Measurements from ENCODE around the gene NTSR2.

Gene NTSR2

DNA sequence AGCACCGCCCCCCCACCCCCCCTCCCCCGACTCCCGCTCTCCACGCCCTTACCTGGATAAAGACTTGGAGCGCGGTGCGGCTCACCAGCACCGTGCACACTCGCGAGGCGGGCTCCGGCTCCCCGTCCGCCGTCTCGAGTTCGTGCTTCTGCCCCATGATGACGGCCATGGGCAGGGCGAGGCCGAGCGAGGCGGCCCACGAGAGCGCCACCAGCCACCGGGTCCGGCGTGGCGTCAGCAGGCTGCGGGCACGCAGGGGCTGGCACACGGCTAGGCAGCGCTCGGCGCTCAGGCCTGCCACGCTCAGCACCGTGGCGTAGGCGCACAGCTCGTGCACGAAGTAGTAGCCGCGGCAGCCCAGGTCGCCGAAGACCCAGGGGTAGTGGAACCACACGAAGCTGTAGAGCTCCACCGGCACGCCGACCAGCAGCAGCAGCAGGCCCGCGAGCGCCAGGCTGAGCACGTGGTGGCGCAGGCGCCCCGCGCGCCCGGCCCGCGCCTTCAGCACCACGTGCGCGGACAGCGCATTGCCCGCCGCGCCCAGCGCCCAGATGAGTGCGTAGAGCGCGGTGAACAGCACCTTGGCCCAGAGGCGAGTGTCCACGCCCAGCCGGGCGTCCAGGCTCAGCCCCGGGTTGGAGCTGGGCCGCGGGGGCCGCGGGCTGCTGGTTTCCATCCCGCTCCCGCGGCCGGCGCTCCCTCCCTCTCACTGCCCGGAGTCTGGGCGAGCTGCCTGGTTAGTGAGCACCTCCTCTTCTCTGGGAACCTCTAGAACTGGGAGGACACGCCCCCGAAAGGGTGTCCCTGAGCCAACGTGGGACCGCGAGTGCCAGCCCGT lies at the start of gene NTSR2:
NTSR2 (minus strand) TSS at position 742 of the 838 bp plus-strand sequence; CDS start at position 676, 66 bp downstream.
- DNase-seq (ENCODE audit: low spot score), result no peak

GRCh38 chr2:11719230-11719977 lies 49.4 kb upstream of the NTSR2 start:
- DNase-seq (ENCODE audit: low spot score), result no peak

DNA sequence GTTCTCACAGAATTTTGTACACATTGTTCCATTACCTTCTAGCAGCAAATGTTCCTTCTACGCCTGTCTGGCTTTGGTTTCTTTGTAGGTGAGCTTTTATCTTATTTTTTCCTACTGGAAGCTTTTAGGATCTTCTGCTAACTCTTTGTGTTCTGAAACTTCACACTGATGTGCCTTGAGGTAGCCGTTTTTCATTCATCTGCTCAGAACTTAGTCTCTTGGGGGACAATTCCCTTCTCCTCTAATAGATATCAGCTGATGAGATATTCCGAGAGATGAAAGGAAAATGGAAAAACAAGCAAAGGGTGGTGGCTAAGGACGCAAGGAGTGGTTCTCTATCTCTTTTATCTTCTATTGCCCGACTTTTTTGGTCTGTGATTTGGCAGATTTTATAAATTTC lies 48.6 kb upstream of the NTSR2 start:
- no peak for DNase-seq (ENCODE audit: low spot score)

DNA sequence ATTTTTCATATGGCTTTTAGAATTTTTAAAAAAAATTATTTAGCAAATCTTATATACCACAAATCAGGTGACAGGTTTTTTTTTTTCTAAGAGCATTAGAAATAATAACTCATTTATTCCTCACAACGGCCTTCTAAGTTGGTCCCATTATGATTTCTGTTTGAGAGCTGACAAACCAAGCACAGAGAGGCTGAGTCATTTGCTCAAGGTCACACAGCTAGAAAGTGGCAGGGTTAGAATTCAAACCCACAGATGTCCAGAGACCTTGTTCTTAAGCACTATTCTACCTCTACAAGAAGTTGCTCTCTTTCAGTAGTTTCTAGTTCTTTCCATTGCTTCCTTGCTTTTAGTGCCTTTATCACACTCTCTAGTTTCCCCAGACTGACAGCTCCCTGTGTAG lies 47.6 kb upstream of the NTSR2 start:
- no peak for DNase-seq (ENCODE audit: low spot score)

DNA sequence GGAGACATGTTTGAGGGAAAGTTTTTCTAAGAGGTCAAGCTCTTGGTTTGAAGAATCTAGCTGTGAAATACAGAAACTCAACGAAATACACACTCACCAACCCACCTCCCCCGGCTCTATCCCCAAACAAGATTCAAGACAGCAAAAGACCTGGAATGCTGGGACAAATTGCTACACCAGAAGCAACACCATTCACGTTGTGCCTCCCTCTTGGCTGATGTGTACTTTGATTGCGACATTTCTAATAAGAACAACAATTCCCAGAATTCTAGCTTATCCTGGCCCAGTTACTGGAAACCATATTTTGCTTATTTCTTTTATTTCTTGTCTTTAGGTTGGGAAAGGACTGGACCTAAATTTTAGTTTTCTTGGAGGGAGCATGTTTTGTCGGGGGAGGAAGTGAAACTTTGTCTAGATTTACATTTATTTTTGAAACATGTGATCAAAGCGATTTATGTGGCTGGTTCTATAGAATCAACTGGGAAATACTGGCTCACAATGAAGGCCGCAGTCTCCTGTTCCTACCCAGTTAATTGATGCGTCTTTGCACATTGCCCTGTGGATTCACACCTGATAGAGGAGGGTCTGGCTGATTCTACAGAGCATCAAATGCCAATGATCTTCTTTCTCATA lies 46.8 kb upstream of the NTSR2 start:
- no peak for DNase-seq (ENCODE audit: low spot score)

DNA sequence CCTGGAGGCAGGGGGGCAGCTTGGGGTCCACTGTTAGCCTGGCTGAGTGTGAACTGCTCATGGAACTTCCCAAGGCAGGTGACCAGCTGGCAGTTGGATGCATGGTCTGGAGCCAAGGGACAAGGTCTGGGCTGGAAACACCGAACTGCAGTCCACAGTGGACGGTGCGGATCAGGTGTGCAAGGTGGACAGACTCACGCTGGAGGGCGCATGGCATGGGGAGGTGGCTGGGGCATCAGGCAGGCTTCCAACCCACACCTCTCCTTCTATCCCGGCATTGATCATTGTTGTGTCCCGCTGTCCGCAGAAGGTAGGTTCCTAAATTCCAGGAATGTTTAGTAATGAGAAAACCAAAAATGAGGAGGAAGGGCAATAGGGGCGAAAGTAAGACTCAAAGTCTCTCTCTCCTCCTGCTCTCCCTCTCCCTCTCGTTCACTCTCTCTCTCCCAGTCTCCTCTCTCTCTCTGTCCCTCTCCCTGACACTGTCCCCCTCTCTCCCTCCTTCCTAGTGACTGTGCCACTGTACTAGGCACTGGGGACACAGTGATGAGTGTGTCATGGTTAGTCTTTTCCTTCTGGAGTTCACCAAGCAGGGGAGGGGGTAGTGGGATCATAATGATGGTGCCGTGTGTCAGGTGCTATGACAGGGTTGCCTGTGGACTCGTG lies 46.1 kb upstream of the NTSR2 start:
- no peak for DNase-seq (ENCODE audit: low spot score)

GRCh38 chr2:11713815-11714214 lies 43.8 kb upstream of the NTSR2 start:
- DNase-seq (ENCODE audit: low spot score), result no peak

GRCh38 chr2:11712866-11713265 lies 42.9 kb upstream of the NTSR2 start:
- no peak for DNase-seq (ENCODE audit: low spot score)

DNA sequence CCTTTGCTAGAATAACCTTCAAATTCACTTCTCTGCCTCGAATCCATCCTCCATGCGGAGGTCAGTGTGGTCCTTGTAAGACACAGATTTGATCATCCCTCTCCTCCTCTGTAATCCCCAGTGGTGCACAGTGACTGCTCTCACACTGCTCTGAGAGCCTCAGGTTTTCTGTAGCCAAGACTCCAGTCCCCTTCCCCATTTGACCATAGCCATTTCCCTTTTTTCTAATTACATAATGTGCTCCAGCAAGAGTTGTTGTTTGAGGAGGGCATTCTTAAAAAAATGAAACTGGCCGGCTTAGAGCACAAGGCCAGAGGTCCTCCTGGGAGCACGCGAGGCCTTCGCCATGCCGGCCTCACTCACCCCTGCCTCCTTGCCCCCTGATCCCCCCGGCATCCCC lies 41.8 kb upstream of the NTSR2 start:
- no peak for DNase-seq (ENCODE audit: low spot score)

GRCh38 chr2:11711354-11711716 lies 41.3 kb upstream of the NTSR2 start:
- no peak for DNase-seq (ENCODE audit: low spot score)

- DNase-seq (ENCODE audit: low spot score), result no peak
These were observed 40.8 kb upstream of the NTSR2 start for GRCh38 chr2:11710632-11711353.

DNA sequence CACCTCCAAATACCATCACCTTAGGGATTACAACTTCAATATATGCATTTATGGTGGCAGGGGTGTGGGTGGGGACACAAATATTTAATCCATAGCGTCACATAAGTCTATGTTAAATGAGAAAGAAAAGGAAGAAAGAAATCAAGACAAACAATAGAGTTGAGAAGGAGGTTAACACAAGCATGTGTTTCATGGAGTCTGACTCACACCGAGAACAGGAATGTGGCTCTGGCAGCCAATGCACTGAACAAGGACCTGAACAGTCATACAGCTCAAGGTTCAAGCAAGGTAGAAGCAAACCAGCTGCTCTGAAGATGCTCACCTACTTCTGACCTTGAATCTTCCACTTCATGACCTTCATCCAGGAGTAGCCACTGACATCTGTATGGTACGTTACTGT lies 40.2 kb upstream of the NTSR2 start:
- peak; percentile 45 for DNase-seq (ENCODE audit: low spot score)

DNA sequence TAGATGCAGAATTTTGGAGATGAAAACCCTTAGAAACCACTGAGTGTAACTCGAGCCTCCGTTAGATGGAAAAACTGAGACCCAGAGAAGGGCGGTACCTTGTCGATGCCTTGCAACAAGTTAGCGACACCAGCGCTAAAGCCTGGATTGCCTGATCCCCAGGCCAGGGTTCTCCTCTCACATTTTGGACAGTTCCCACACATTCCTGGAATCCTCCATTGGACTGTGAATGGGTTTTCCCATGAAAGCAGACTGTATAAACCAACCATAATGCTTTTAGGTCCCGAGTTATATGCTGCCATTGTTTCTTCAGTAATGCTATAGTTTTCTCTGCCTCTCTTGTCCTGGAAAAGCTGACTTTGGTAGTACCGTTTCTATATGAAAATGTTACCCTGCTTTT lies 39.3 kb upstream of the NTSR2 start:
- no peak for DNase-seq (ENCODE audit: low spot score)

- DNase-seq (ENCODE audit: low spot score), result no peak
These were observed 38.1 kb upstream of the NTSR2 start for GRCh38 chr2:11708106-11708505.

DNA sequence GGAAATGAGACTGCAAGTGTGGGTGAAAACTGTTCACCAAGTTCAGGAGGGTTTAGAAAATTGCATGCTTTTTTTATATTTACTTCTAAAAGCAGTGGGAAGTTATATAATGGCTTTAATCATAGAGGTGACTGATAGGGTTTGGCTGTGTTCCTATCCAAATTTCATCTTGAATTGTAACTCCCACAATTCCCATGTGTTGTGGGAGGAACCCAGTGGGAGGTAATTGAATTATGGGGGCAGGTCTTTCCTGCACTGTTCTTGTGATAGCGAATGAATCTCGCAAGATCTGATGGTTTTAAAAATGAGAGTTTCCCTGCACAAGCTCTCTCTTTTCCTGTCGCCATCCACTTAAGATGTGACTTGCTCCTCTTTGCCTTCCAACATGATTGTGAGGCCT lies 35.7 kb upstream of the NTSR2 start:
- DNase-seq (ENCODE audit: low spot score), result no peak

- DNase-seq (ENCODE audit: low spot score), result no peak
These were observed 35.1 kb upstream of the NTSR2 start for GRCh38 chr2:11705063-11705462.

GRCh38 chr2:11703700-11704099 lies 33.7 kb upstream of the NTSR2 start:
- peak; percentile 35 for DNase-seq (ENCODE audit: low spot score)

- no peak for DNase-seq (ENCODE audit: low spot score)
These were observed 33.0 kb upstream of the NTSR2 start for GRCh38 chr2:11702946-11703345.

GRCh38 chr2:11701751-11702301 lies 31.8 kb upstream of the NTSR2 start:
- DNase-seq (ENCODE audit: low spot score), result no peak

GRCh38 chr2:11701206-11701605 lies 31.2 kb upstream of the NTSR2 start:
- DNase-seq (ENCODE audit: low spot score), result peak; percentile 72

Data from RKO (cell line).